ENCODE data around the gene CFAP299.
A peak's percentile ranks its signal among the peaks of the same experiment; 100 is the strongest.

CFAP299 gene

DNA sequence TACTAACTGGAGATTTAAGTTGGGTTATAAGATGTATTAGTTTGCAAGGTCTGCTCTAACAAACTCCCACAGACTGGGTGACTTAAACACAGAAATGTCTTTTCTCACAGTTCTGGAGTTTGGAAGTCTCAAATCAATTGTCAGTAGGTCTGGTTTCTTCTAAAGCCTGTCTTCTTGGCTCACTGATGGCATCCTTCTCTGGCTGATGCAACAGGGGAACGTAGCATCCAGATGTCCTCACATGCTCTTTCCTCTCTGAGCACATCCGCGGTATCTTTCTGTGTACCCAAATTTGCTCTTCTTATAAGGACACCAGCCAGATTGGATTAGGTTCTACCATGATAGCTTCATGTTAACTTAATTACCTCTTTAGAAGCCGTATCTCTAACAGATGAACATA, 631.8 kb downstream of the CFAP299 start:
- DNase-seq = no peak

DNA sequence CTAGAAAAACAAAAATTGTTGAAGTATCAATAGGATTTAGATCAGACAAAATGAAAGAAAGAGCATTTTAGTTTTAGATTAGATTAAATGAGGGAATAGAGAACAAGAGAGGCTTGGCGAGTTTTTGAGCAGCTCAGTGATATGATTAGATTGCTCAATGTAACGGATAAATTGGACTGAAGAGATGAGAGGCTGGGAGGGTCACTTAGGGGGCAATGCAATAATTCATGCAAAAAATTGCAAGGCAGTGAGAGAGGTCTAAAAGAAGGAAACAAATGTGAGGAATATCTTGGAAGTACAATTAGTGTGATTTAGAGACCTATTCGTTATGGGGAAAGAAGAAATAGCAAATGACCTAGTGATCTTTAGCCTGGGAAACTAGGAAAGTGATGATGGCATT, 644.7 kb downstream of the CFAP299 start:
- DNase-seq = no peak

DNA sequence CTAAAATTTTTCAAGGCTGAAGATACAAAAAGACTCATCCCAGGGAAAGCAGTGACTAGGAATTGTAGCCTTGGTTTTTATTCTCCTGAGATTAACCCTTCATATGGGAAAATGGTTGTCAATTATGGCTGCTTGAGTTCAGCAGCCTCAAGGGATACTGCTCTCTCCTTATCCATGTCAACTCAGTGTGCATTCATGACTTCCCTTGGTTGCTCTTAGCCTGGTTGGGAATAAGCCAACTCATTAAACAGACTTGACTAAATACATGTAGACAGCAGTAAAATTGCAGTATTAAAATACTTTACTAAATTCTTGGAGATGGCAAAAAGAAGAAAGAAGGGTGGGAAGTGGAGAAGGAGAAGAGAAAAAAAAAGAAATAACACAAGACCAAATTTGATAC, 650.5 kb downstream of the CFAP299 start:
- no peak for DNase-seq

GRCh38 chr4:80989921-80990544, 654.5 kb downstream of the CFAP299 start:
- DNase-seq = peak; percentile 27

DNA sequence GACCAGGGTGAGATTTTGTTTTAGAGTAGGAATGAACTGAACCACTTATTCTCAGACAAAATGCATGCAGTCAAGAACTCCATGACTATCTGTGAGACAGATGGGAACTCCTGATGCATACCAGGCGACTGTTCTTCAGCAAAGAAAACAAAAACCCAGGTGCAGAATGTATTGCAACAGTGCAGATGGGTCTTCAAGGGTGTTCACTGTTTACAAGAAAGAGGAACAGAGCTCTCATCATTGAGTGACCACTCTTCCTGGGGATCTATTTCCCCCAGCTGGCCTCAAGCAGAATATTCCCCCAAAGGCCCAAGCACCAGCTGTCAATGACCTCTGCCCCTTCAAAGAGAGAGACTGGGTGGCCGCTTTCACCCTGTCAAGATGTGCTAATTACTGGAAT, 655.3 kb downstream of the CFAP299 start:
- no peak for DNase-seq

DNA sequence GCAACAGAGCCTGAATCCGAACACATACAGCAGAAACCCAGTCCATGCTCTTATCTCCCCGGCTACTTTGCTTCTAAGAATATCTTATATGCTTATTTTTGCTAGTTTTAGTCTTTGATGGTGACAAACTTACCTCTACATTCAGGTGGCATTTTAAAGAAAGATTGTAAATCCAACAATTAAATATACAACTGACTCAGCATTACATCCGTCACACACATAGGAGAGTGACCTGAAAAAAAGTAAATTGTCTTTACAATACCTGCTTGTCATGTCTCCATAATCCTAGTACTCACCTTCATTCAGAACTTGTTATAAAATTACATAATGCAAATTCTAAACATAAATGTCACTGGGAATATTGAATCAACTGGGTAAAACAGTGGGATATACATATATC, 664.4 kb downstream of the CFAP299 start:
- DNase-seq = no peak

DNA sequence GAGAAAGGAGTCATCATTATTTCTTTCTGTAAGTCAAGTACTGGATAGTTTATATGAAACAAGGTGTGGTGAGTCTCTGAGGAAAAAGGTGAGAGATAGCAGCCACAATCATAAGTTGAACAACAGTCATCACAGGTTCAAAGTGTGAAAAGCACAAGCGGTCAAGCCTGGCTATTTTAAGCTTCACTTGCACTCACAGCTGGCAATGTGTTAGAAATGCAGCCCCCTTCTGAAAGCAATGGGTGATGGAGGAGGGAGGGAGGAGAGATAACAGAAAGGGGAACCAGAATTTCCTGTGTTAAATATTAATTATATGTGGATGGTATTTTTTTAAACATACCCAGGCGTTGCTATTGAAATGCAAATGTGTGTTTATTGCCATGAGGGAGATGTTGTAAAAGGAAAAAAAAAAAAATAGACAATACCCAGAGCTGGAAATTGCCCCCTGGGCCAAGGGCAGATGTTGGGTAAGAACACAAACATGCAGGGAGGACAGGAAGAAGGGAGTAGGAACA, 668.1 kb downstream of the CFAP299 start:
- DNase-seq = no peak

GRCh38 chr4:81007417-81007816, 671.9 kb downstream of the CFAP299 start:
- no peak for DNase-seq
